IPS-NIHi11 (cell line): ENCODE data around the gene SPA17.
A peak's percentile ranks its signal among the peaks of the same experiment; 100 is the strongest.

Source experiments
- DNase-seq: peaks from one replicate; pipeline ENCODE4 v3.0.0; 2012; ENCODE audit warnings: mixed read lengths, low spot score

SPA17 gene

GRCh38 chr11:124673333-124674167 lies at the start of gene SPA17, which contains the start of gene SIAE:
Gene SPA17 (plus strand): TSS chr11:124673904. CDS start chr11:124675265, 1,361 bp downstream.
Gene SIAE (minus strand): TSS chr11:124673739. CDS start chr11:124673708, 31 bp downstream.
- DNase-seq = peak; percentile 97

- DNase-seq = no peak
Measured at GRCh38 chr11:124625504-124626168, 48.1 kb upstream of the SPA17 start.

- DNase-seq = no peak
Measured at GRCh38 chr11:124627546-124627945, 46.2 kb upstream of the SPA17 start.

- DNase-seq = no peak
Measured at GRCh38 chr11:124629961-124630360, 43.7 kb upstream of the SPA17 start.

- no peak for DNase-seq
Measured at GRCh38 chr11:124633355-124633754, 40.3 kb upstream of the SPA17 start.

- no peak for DNase-seq
Measured at GRCh38 chr11:124635932-124636331, 37.8 kb upstream of the SPA17 start.

GRCh38 chr11:124638500-124638899 lies 35.2 kb upstream of the SPA17 start:
- DNase-seq = no peak

- DNase-seq = no peak
Measured at GRCh38 chr11:124639186-124639585, 34.5 kb upstream of the SPA17 start.

- peak; percentile 24 for DNase-seq
Measured at GRCh38 chr11:124640666-124641065, 33.0 kb upstream of the SPA17 start.

- no peak for DNase-seq
Measured at GRCh38 chr11:124642628-124643027, 31.1 kb upstream of the SPA17 start.

GRCh38 chr11:124643042-124643604 lies 30.6 kb upstream of the SPA17 start:
- no peak for DNase-seq

GRCh38 chr11:124643605-124644425 lies 29.9 kb upstream of the SPA17 start:
- no peak for DNase-seq

GRCh38 chr11:124644426-124645280 lies 29.1 kb upstream of the SPA17 start:
- peak; percentile 74 for DNase-seq

GRCh38 chr11:124646148-124646547 lies 27.6 kb upstream of the SPA17 start:
- DNase-seq = no peak

GRCh38 chr11:124648610-124649009 lies 25.1 kb upstream of the SPA17 start:
- DNase-seq = no peak

- DNase-seq = peak; percentile 23
Measured at GRCh38 chr11:124656774-124657630, 16.7 kb upstream of the SPA17 start.

- DNase-seq = no peak
Measured at GRCh38 chr11:124657904-124658303, 15.8 kb upstream of the SPA17 start.

- no peak for DNase-seq
Measured at GRCh38 chr11:124658501-124658900, 15.2 kb upstream of the SPA17 start.

GRCh38 chr11:124658986-124659385 lies 14.7 kb upstream of the SPA17 start:
- no peak for DNase-seq

GRCh38 chr11:124661553-124661952 lies 12.2 kb upstream of the SPA17 start:
- no peak for DNase-seq
